ENCODE measurements around the gene ARHGAP19.
A peak's percentile ranks its signal among the peaks of the same experiment; 100 is the strongest.

Gene ARHGAP19

DNA sequence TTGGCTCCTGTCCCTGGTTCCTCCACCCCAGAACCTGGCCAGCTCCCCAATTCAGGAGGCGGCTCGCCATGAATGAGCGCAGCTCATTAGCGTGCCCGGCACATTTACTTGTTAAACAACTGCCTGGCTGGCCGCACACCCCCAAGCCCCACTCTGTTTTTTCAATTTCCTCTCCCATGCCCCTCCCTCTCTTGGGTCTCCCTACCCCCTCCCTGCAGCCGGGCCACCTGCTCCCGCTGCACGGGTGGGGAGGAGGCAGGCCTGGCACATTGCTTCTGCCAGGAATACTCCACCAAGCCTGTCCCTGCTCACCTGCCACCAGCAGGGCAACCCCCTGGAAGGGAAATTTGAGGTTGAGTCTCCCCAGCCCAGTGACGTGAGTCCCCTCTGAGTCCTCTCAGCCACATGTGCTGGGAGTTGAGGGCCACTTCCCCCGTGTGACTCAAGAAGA is 104.2 kb downstream of the ARHGAP19 start:
- no peaks in the 10 kb centered on the region for H3K9me3 Mint-ChIP-seq
- H3K4me3 Mint-ChIP-seq: no peak overlapping the region
- H3K27me3 Mint-ChIP-seq: peaks cover 64% of the 10 kb centered on the region
- no peak overlapping the region for H3K27ac Mint-ChIP-seq
- H3K36me3 Mint-ChIP-seq (ENCODE audit: low read depth): no peaks in the 10 kb centered on the region
- H3K4me1 Mint-ChIP-seq: peaks cover 2% of the 10 kb centered on the region
- DNase-seq (no peak), ATAC-seq (no peak)

DNA sequence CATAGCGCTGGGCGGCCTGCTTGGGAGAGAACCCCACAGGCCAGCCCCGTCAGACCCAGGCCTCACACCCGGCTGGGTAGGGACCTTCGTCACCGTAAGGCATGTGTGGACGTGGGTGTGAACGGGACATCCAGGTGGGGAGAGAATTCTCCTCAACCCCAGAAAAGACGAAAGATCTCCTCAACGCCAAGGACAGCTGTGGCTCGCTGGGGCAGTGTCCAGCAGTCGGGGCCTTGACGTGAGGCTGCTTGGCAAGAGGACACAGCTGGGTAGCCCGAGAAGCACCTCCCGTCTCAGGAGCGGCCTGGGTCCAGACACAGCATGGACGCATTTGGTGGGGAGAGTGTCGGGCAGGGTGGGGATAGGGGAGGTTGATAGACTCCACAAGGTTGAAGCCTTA is 105.5 kb downstream of the ARHGAP19 start:
- Mint-ChIP-seq H3K4me3 (no peak overlapping the region), H3K9me3 (no peaks in the 10 kb centered on the region), H3K36me3 (ENCODE audit: low read depth) (no peaks in the 10 kb centered on the region), H3K27me3 (peaks cover 64% of the 10 kb centered on the region), H3K4me1 (peaks cover 2% of the 10 kb centered on the region), H3K27ac (no peak overlapping the region)
- ATAC-seq (no peak), DNase-seq (no peak)

DNA sequence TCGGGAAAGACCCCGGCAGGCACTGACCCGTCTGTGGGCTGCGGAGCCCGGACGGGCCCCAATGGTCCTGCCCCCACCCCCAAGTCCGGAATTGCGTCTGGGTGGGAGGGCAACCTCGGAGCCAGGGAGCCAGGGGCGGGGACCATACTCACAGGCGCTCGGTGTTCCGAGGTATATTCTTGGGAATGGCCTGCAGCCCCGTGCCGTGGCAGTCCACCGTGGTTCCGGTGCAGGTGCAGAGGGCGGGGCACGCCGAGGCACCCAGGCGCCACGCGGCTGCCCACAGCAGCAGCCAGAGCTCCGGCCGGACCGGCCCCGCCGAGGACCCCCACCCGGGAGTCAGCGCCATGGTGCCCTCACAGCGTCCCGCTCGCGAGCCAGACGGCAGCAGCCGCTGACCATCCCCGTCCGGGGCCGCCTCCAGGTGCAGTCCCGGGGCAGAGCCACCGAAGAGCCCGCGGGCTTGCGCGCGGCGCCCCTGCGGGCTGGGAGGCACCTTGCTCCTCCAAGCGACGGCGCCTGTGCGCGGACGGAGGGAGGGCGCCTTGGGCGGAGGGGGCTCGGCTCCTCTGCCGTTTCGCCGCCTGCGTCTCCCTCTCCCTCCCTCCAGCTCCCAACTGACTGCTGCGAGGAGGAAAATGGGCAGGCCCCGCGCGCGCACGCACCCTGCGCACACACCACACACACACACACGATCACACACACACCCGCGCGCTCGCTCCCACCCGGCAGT is 106.9 kb downstream of the ARHGAP19 start, which contains the start of gene SLIT1:
Gene SLIT1 (minus strand): TSS at position 634 of the 733 bp plus-strand sequence. CDS start 285 bp downstream, at position 349.
- peaks cover 2% of the 10 kb centered on the region for H3K4me1 Mint-ChIP-seq
- no peak for DNase-seq
- no peaks in the 10 kb centered on the region for H3K36me3 Mint-ChIP-seq (ENCODE audit: low read depth)
- peak within 1 kb of the TSS; percentile 28 for H3K4me3 Mint-ChIP-seq
- peak; percentile 10 for ATAC-seq
- no peak within 1 kb of the TSS for H3K27ac Mint-ChIP-seq
- H3K9me3 Mint-ChIP-seq: no peaks in the 10 kb centered on the region
- peaks cover 63% of the 10 kb centered on the region for H3K27me3 Mint-ChIP-seq

DNA sequence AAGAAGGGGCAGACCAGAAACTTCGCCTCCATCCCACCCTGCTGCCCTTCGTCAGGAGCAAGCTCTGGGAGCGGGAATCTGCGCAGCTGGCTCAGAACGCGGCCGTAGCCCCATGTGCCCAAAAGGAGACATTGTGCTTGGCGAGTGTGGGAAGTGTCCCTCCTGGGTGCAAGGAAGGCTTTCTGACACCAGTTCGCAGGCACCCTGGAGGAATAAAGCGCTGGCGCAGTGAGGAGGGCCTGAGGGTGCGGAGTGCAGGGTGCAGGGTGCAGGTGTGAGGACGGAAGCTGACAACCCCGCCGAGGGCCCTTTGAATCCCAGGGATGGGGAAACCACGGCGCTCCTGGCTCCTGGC is 107.5 kb downstream of the ARHGAP19 start:
- Mint-ChIP-seq H3K27me3 (peaks cover 68% of the 10 kb centered on the region), H3K36me3 (ENCODE audit: low read depth) (no peaks in the 10 kb centered on the region), H3K4me1 (peaks cover 2% of the 10 kb centered on the region), H3K9me3 (no peaks in the 10 kb centered on the region), H3K4me3 (peak overlapping the region; percentile 28), H3K27ac (no peak overlapping the region)
- DNase-seq (no peak), ATAC-seq (no peak)

DNA sequence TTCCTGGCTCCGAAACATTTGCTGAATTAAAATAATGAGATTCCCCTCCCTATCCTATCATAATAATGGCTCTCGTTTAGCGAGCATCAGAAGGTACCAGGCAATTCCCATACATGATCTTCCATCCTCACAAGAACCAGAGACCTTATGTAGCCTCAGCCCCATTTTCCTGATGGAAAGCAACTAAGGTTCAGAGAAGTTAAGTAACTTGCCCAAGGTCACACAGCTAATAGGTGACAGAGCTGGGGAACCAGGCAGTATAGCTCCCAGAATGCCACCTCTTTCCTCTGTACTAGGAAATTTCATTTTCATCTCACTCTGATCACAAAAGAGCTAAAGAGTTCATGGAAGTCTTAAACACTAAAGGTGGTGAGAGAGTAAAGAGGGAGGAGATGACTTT is 109.1 kb downstream of the ARHGAP19 start:
- Mint-ChIP-seq H3K4me3 (no peak overlapping the region), H3K9me3 (no peaks in the 10 kb centered on the region)
- no peak for ATAC-seq

DNA sequence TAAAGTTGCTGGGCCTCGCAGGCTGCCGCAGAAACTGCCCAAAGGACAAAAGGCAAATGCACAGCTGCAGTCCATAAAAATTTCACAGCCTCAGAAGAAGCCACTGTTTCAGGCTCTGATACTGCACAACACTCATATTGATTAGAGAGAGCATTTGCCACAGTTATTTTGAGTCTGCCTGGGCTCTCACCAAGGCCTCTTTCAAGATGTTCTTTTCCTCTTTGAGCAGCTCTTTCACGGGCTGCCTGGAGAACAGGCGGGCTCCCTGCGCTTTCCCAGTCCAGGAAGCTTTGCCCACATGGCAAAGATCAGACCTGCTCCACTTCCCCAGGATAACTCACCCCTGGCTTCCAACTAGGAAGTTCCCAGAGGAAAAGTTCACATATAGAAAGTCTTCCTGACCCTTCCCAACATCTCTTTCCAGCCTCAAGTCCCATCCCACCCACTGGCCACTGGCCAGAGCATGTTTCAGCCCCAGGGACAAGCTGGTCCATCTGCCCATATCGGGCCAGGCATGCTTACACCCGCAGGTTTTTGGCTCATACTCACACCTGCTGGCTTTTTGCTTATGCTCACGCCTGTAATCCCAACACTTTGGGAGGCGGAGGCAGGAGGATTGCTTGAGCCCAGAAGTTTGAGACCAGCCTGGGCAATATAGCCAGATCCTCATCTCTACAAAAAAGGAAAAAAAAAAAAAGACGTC is 110.0 kb downstream of the ARHGAP19 start:
- Mint-ChIP-seq H3K27ac (no peak overlapping the region), H3K36me3 (ENCODE audit: low read depth) (no peaks in the 10 kb centered on the region), H3K4me3 (no peak overlapping the region), H3K4me1 (peaks cover 2% of the 10 kb centered on the region), H3K27me3 (peaks cover 59% of the 10 kb centered on the region), H3K9me3 (no peaks in the 10 kb centered on the region)
- DNase-seq (no peak), ATAC-seq (no peak)

More for the DNA sequence above, 109.1 kb downstream of the ARHGAP19 start:
- DNase-seq: no peak
- H3K36me3 Mint-ChIP-seq (ENCODE audit: low read depth): no peaks in the 10 kb centered on the region
- H3K27me3 Mint-ChIP-seq: peaks cover 67% of the 10 kb centered on the region
- no peak overlapping the region for H3K27ac Mint-ChIP-seq
- peaks cover 2% of the 10 kb centered on the region for H3K4me1 Mint-ChIP-seq

DNA sequence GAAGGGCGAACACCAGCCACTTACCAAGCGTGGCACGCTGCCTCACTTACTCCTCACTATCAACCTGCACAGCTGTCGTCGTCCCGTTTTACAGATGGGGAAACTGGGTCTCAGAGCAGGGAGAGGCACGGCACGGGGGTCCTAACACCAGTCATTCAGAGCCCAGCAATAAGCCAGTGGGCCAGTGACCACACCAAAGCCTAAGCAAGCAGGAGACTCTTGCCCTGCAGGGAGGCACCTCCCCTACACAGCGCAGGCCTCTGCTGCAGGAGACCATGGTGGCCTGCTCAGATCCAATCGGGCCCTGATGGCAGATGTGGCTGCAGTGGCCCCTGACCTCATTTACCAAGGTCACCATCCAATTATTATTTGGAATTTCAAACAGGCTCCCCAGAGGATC is 111.5 kb downstream of the ARHGAP19 start:
- peaks cover 2% of the 10 kb centered on the region for H3K4me1 Mint-ChIP-seq
- DNase-seq (no peak), ATAC-seq (no peak)
- no peak overlapping the region for H3K4me3 Mint-ChIP-seq
- no peaks in the 10 kb centered on the region for H3K36me3 Mint-ChIP-seq (ENCODE audit: low read depth)
- H3K27ac Mint-ChIP-seq: no peak overlapping the region
- no peaks in the 10 kb centered on the region for H3K9me3 Mint-ChIP-seq
- H3K27me3 Mint-ChIP-seq: peaks cover 44% of the 10 kb centered on the region

DNA sequence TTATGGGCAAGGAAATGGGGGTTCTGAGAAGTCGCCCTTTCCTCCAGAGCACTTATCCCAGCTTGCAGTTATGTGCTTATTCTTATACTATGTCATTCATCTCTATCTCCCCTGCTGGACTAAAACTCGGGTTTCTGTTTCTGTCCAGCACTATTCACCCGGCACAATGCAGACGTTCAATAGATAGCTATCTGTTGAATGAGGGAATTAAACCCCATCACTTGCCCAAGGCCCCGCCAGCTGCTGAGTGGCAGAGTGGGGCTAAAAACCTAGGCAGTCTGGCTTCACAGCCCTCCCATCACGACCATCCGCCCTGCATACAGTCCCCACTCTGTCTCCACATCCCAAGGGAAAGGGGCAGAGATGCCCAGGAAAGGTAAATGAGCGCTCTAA is 112.1 kb downstream of the ARHGAP19 start:
- Mint-ChIP-seq H3K4me1 (peaks cover 2% of the 10 kb centered on the region), H3K9me3 (no peaks in the 10 kb centered on the region), H3K27me3 (peaks cover 44% of the 10 kb centered on the region), H3K4me3 (no peak overlapping the region), H3K36me3 (ENCODE audit: low read depth) (no peaks in the 10 kb centered on the region), H3K27ac (no peak overlapping the region)
- ATAC-seq (no peak), DNase-seq (no peak)

DNA sequence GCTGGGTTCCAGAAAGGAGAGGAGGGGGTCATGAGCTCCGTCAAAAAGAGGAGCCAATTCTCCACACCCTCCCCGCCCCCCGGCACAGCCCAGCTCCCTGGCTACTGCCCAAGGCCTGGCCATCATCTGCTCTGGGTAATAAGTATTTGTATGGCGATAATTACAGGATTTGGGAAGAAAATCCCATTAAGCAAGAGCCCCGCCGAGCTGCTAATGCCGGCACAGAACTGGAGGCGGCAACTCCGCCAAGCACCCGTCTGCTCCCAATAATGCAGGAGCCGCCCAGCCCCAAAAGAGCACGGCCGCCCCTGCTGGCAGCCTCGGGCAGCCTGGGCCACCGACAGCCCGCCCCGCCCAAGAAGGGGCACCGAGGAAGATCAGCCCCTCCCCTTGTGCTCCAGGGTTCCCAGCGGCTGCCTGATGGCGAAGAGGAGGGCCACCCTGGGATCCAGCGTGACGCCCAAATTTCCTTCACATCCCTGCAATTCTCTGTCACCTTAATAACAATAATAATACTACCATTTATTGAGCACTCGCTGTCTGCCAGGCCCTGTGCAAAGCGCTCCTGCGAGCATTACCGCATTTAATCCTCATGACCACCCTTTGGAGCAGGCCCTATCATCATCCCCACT is 112.6 kb downstream of the ARHGAP19 start:
- peaks cover under 1% of the 10 kb centered on the region for H3K4me1 Mint-ChIP-seq
- no peak overlapping the region for H3K27ac Mint-ChIP-seq
- H3K4me3 Mint-ChIP-seq: no peak overlapping the region
- H3K27me3 Mint-ChIP-seq: peaks cover 42% of the 10 kb centered on the region
- no peak for DNase-seq
- ATAC-seq: peak; percentile 31
- no peaks in the 10 kb centered on the region for H3K36me3 Mint-ChIP-seq (ENCODE audit: low read depth)
- H3K9me3 Mint-ChIP-seq: no peaks in the 10 kb centered on the region

DNA sequence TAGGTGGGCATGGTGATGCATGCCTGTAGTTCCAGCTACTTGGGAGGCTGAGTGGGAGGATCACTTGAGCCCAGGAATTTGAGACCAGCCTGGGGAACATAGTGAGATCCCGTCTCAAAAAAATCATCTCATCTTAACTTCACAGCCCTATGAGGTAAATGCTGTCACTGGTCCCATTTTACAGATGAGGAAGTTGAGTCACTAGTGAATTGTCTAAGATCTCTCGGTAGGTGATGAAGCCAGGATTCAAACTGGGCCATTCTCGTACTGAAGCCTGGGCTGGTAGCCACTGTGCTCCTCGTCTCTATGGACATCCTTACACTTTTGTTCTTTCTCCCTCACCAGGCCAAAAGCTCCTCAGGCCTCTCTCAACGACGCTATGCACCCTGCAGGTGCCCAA is 113.1 kb downstream of the ARHGAP19 start:
- Mint-ChIP-seq H3K27me3 (peaks cover 36% of the 10 kb centered on the region), H3K4me3 (no peak overlapping the region), H3K9me3 (no peaks in the 10 kb centered on the region), H3K27ac (no peak overlapping the region), H3K4me1 (no peaks in the 10 kb centered on the region), H3K36me3 (ENCODE audit: low read depth) (no peaks in the 10 kb centered on the region)
- DNase-seq (no peak), ATAC-seq (no peak)

DNA sequence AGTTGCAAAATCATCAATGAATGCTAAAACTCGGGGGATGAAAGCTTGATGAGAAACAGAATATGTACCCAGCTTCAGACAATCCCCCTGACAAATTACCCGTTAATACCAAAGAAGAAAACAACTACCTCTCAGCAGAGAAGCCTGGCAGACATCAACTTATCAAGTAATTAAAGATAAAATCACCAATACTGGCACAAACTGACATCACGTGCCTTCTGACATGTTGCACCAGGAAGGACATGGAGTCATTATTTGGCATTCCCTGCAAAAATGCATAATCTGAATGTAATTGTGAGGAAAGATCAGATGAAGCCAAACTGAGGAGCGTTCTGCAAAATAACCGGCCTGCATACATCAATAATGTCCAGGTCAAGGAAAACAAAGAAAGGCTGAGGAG is 114.4 kb downstream of the ARHGAP19 start:
- DNase-seq (no peak), ATAC-seq (no peak)
- Mint-ChIP-seq H3K27ac (no peak overlapping the region), H3K4me3 (no peak overlapping the region), H3K36me3 (ENCODE audit: low read depth) (no peaks in the 10 kb centered on the region), H3K4me1 (no peaks in the 10 kb centered on the region), H3K9me3 (no peaks in the 10 kb centered on the region), H3K27me3 (peaks cover 25% of the 10 kb centered on the region)

DNA sequence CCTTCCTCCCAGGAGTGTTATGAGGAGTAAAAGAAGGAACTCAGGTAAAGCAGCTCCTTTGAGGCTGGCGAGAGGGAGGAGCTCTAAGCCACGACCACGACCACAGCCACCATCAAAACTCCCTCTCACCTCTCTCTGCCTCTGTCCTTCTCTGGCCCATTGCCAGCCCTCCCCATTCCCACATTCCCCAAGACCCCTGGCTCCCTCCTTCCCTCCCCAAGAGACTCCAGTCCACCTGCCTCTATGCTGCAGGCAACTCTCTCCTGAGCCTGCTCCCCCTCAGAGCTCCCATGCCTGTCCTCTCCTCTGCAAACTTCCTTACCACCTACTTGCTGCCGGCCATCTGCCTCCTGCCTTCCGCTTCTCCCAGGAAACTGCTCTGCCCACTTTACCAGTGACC is 116.2 kb downstream of the ARHGAP19 start:
- no peaks in the 10 kb centered on the region for H3K36me3 Mint-ChIP-seq (ENCODE audit: low read depth)
- H3K27ac Mint-ChIP-seq: no peak overlapping the region
- DNase-seq: no peak
- no peaks in the 10 kb centered on the region for H3K4me1 Mint-ChIP-seq
- no peak for ATAC-seq
- peaks cover 23% of the 10 kb centered on the region for H3K27me3 Mint-ChIP-seq
- H3K9me3 Mint-ChIP-seq: no peaks in the 10 kb centered on the region
- no peak overlapping the region for H3K4me3 Mint-ChIP-seq

DNA sequence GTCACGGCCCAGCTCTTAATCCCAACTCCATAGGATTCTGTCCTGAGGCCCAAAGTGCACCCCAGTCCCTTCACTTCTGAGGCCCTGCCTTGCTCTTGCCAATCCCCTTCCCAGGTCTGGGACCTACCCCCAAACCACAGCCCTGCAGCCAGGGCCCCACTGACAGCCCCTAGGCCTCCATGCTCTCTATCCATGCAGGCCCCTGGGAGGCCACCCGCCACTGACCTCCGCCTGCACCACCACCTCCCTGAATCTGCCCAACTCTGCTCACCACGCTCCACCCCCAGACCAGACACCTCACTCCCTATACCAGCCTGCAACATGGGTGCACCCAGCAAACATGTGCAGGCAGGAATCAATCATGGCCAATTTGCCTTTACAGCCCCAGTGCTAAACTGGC is 116.9 kb downstream of the ARHGAP19 start:
- ATAC-seq (no peak), DNase-seq (no peak)
- Mint-ChIP-seq H3K9me3 (no peaks in the 10 kb centered on the region), H3K36me3 (ENCODE audit: low read depth) (no peaks in the 10 kb centered on the region), H3K27ac (no peak overlapping the region), H3K4me3 (no peak overlapping the region), H3K27me3 (peaks cover 25% of the 10 kb centered on the region), H3K4me1 (no peaks in the 10 kb centered on the region)

DNA sequence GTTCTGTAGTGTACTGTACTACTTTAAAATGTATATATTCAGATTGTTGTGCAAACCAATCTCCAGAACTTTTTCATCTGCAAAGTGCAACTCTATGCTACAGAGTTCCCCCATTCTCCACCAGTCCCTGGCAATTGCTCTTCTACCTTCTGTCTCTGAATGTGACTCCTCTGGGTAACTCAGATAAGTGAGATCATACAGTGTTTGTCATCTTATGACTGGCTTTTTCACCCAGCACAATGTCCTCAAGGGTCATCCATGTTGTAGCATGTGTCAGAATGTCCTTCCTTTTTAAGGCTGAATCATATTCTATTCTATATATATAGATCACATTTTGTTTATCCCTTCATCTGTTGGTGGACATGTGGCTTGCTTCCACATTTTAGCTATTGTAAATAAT is 117.5 kb downstream of the ARHGAP19 start:
- H3K9me3 Mint-ChIP-seq: no peaks in the 10 kb centered on the region
- no peaks in the 10 kb centered on the region for H3K36me3 Mint-ChIP-seq (ENCODE audit: low read depth)
- no peak for DNase-seq
- peaks cover 21% of the 10 kb centered on the region for H3K27me3 Mint-ChIP-seq
- no peak overlapping the region for H3K27ac Mint-ChIP-seq
- H3K4me3 Mint-ChIP-seq: no peak overlapping the region
- no peak for ATAC-seq
- H3K4me1 Mint-ChIP-seq: no peaks in the 10 kb centered on the region

DNA sequence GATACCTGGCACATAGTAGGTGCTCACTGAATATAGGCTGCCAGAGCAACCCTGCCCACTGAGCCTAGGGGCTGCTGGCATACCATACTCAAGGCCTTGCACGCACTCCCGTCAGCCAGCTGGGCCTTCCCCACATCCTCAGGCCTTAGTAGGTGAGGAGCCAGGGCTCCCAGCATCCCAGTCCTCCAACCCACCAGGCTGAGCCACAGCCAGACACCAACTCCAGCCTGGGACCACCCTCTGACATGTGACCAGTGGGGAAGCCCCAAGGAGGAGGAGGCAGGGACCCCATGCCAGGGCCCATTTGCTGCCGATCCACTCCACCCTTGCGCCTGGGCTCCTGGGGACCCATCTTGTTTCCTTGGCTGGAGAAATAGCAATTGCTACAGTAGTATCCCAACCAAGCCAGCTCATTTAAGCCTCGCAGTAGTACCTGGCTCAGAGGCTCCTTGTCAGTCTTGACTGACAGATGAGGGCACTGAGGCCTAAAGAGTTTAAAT is 118.1 kb downstream of the ARHGAP19 start:
- Mint-ChIP-seq H3K4me3 (no peak overlapping the region), H3K4me1 (no peaks in the 10 kb centered on the region), H3K27ac (no peak overlapping the region), H3K9me3 (no peaks in the 10 kb centered on the region), H3K36me3 (ENCODE audit: low read depth) (no peaks in the 10 kb centered on the region), H3K27me3 (peaks cover 21% of the 10 kb centered on the region)
- ATAC-seq (no peak), DNase-seq (no peak)
